Body of pancreas (tissue), 4 donors: ENCODE results near the gene PNP. TPM values are rescaled to one million over a fixed set of nuclear protein-coding genes. Genes with fewer than 3 reads are reported as not detected.

Experiments
- ATAC-seq: fragments of 150-250 bp; one replicate; pipeline ENCODE4 v1.9.1; 2016
- DNase-seq, 4 donors: peaks; one replicate each; pipeline ENCODE4 v3.0.0-alpha.2; 2019
- H3K27ac ChIP-seq, 4 donors: fragments of 200-600 bp; sonication (generic); 1 replicate in 3 of 4; 2 replicates in 1 of 4; pipeline versions ENCODE4 v1.5.1 to v1.6.1; 2016 to 2019; ENCODE audit warnings: mild to moderate bottlenecking in 1 of 4, mixed read lengths in 1 of 4, moderate library complexity in 1 of 4
- H3K27me3 ChIP-seq, 2 donors: fragments of 200-600 bp; sonication (generic); one replicate each; pipeline ENCODE4 v1.6.0; 2016; ENCODE audit warnings: mild to moderate bottlenecking in 1 of 2
- H3K36me3 ChIP-seq, 2 donors: fragments of 200-600 bp; sonication (generic); replicated peaks in 1 of 2; 2 replicates each; pipeline ENCODE4 v1.5.1; 2016; ENCODE audit warnings: low read depth in 2 of 2; ENCODE audit not compliant: insufficient read depth in 1 of 2
- H3K4me1 ChIP-seq: fragments of 200-600 bp; sonication (generic); one replicate; pipeline ENCODE4 v1.6.0; 2016
- H3K4me3 ChIP-seq, 2 donors: fragments of 200-600 bp; sonication (generic); 1 replicate in 1 of 2; 2 replicates in 1 of 2; pipeline ENCODE4 v1.5.1; 2016 to 2019
- H3K9me3 ChIP-seq, 3 donors: fragments of 200-600 bp; sonication (generic); 1 replicate in 2 of 3; 2 replicates in 1 of 3; pipeline ENCODE4 v1.5.1; 2016
- CTCF ChIP-seq, 7 experiments: fragments of 450-650 bp in 4 of 7; fragments of 200-600 bp in 3 of 7; sonication (generic) in 3 of 7; IDR thresholded peaks; one replicate each; pipeline ENCODE4 v1.5.1; 2016 to 2019; ENCODE audit warnings: antibody characterized with exemption in 7 of 7
- POLR2A ChIP-seq, 3 donors: fragments of 450-650 bp; IDR thresholded peaks; one replicate each; pipeline ENCODE4 v1.6.1; 2016; ENCODE audit warnings: antibody characterized with exemption in 3 of 3, mild to moderate bottlenecking in 2 of 3
- WGBS, 2 donors: methylation state at CpG; one replicate each; pipeline ENCODE4 v1.1.5; 2017; 5-methylcytosine and 5-hydroxymethylcytosine counted together
- intact Hi-C: fragments of 100-400 bp; cut with DNase I; formaldehyde crosslinking; loops from one replicate; pipeline ENCODE4 v1.15.1; 2023
- total RNA-seq, 2 donors: library from RNA; depleted of rRNA; stranded (reverse); fragments of >200 nt; gene quantifications; one replicate each; pipeline ENCODE4 v1.1.0, GENCODE V29; 2016

The PNP gene
- total RNA-seq, 2 donors from 2014 or later, result 20.4 to 24.9 TPM

- Histone ChIP-seq H3K4me1 (peaks cover 44% of the 10 kb centered on the region), H3K27ac (peak overlapping the region; percentile 84 to 95 (median 88)), H3K9me3 (no peaks in the 10 kb centered on the region), H3K36me3 (peaks cover 3 to 17% of the 10 kb centered on the region in 2 donors), H3K4me3 (peak overlapping the region; percentile 52 to 80), H3K27me3 (no peaks in the 10 kb centered on the region)
- ATAC-seq (no peak), DNase-seq (peak; percentile 47 to 66 (median 56))
- TF ChIP-seq POLR2A (IDR thresholded peaks at IDR 0.05) (no peak), CTCF (IDR thresholded peaks at IDR 0.05) (no peak)
- WGBS, 2 donors, result 2 to 10% methylated on average over 7 to 32 of the region's 32 CpGs
- intact Hi-C loops, result loop anchor here (10.0 kb wide), 1 partner anchor 144 kb away; no protein-coding TSS in a partner anchor
Measured at GRCh38 chr14:20460458-20461224, 8.6 kb upstream of the PNP start.

- intact Hi-C loops, result loop anchor here (10.0 kb wide), 1 partner anchor 143 kb away; no protein-coding TSS in a partner anchor
- Histone ChIP-seq H3K36me3 (peaks cover 3 to 17% of the 10 kb centered on the region in 2 donors), H3K27ac (peak within 1 kb of the TSS; percentile 84 to 95 (median 88)), H3K4me3 (peak within 1 kb of the TSS; percentile 52 to 80), H3K27me3 (no peaks in the 10 kb centered on the region), H3K4me1 (peaks cover 36% of the 10 kb centered on the region), H3K9me3 (no peaks in the 10 kb centered on the region)
- TF ChIP-seq POLR2A (IDR thresholded peaks at IDR 0.05), result peak; percentile 74 to 84 (median 80)
- TF ChIP-seq CTCF (IDR thresholded peaks at IDR 0.05), result peak in 2 of 7 experiments; percentile 6 to 20
- 0% methylated on average over 12 to 64 of the region's 67 CpGs for WGBS, 2 donors
- DNase-seq (peak; percentile 99 to 100 (median 99)), ATAC-seq (peak; percentile 95)
Measured at GRCh38 chr14:20461225-20462141, 7.7 kb upstream of the PNP start, which contains the start of gene PIP4P1. TSS of gene PIP4P1 (minus strand) at chr14:20461434. CDS start at chr14:20461325, 109 bp downstream.

- peaks cover 26% of the 10 kb centered on the region for H3K4me1 ChIP-seq
- no peak for ATAC-seq
- intact Hi-C loops, result loop anchor here (10.0 kb wide), 1 partner anchor 136 kb away; no protein-coding TSS in a partner anchor
Measured at GRCh38 chr14:20468764-20469241, 403 bp upstream of the PNP start.

More at GRCh38 chr14:20468764-20469241, 403 bp upstream of the PNP start:
- 24 to 36% methylated on average over 12 to 16 of the region's 16 CpGs for WGBS, 2 donors
- Histone ChIP-seq H3K36me3 (no peaks in the 10 kb centered on the region), H3K4me3 (no peak overlapping the region), H3K27ac (peak overlapping the region; percentile 85 to 94 (median 88)), H3K27me3 (no peaks in the 10 kb centered on the region), H3K9me3 (no peaks in the 10 kb centered on the region)
- no peak for TF ChIP-seq CTCF (IDR thresholded peaks at IDR 0.05)
- no peak for TF ChIP-seq POLR2A (IDR thresholded peaks at IDR 0.05)
- DNase-seq, result peak in 3 of 4 donors; percentile 25 to 32 (median 28)
